Loucy (cell line): ENCODE data around the gene CHD6.

Experiments
- H2AFZ ChIP-seq: fragments of 200-600 bp; sonication (generic); 2 replicates; pipeline ENCODE4 v1.6.0; 2016; ENCODE audit warnings: antibody characterized with exemption, mild to moderate bottlenecking, low read length, moderate library complexity
- H3F3A ChIP-seq: fragments of 200-600 bp; 2 replicates; pipeline ENCODE4 v1.6.0; 2016; ENCODE audit warnings: antibody characterized with exemption, low read depth, mild to moderate bottlenecking
- H3K27me3 ChIP-seq: fragments of 200-600 bp; sonication (generic); 2 replicates; pipeline ENCODE4 v1.6.1; 2014; ENCODE audit warnings: low read length, mild to moderate bottlenecking; ENCODE audit not compliant: insufficient read depth, poor library complexity, severe bottlenecking
- H3K36me3 ChIP-seq: fragments of 200-600 bp; sonication (generic); 2 replicates; pipeline ENCODE4 v1.6.1; 2016; ENCODE audit warnings: low read length; ENCODE audit not compliant: insufficient read depth
- H3K4me1 ChIP-seq: fragments of 200-600 bp; sonication (generic); 2 replicates; pipeline ENCODE4 v1.5.1; 2014; ENCODE audit warnings: low read length, mild to moderate bottlenecking; ENCODE audit not compliant: insufficient read depth, poor library complexity, severe bottlenecking
- H3K4me2 ChIP-seq: fragments of 200-600 bp; sonication (generic); 2 replicates; pipeline ENCODE4 v1.6.0; 2014; ENCODE audit warnings: antibody characterized with exemption, low read length, low read depth, mild to moderate bottlenecking; ENCODE audit not compliant: poor library complexity, severe bottlenecking
- H3K4me3 ChIP-seq: fragments of 200-600 bp; sonication (generic); 2 replicates; pipeline ENCODE4 v1.5.1; 2014; ENCODE audit warnings: low read length, mild to moderate bottlenecking, mixed read lengths; ENCODE audit not compliant: poor library complexity, severe bottlenecking
- H3K79me2 ChIP-seq: fragments of 200-600 bp; sonication (generic); 2 replicates; pipeline ENCODE4 v1.6.1; 2014; ENCODE audit warnings: low read length; ENCODE audit not compliant: insufficient read depth
- H3K9ac ChIP-seq: fragments of 200-600 bp; sonication (generic); 2 replicates; pipeline ENCODE4 v1.6.0; 2014; ENCODE audit warnings: mild to moderate bottlenecking, low read depth, low read length, moderate library complexity; ENCODE audit not compliant: poor library complexity, severe bottlenecking
- H3K9me2 ChIP-seq: fragments of 200-600 bp; sonication (generic); replicated peaks from 2 replicates; pipeline ENCODE4 v1.6.1; 2016; ENCODE audit warnings: low read depth, low read length, mixed read lengths
- H3K9me3 ChIP-seq: fragments of 200-600 bp; sonication (generic); 2 replicates; pipeline ENCODE4 v1.6.1; 2014; ENCODE audit warnings: mild to moderate bottlenecking, antibody characterized with exemption, low read length, low read depth; ENCODE audit not compliant: insufficient read depth
- H4K20me1 ChIP-seq: fragments of 200-600 bp; sonication (generic); 2 replicates; pipeline ENCODE4 v1.6.0; 2014; ENCODE audit warnings: antibody characterized with exemption, low read length, mild to moderate bottlenecking; ENCODE audit not compliant: insufficient read depth, poor library complexity, severe bottlenecking
- CTCF ChIP-seq: fragments of 200-600 bp; sonication (generic); conservative IDR thresholded peaks from 2 replicates; pipeline ENCODE4 v1.5.1; 2014; ENCODE audit warnings: mild to moderate bottlenecking, antibody characterized with exemption, low read length
- EZH2phosphoT487 ChIP-seq: fragments of 200-600 bp; IDR thresholded peaks from 2 replicates; pipeline ENCODE4 v1.6.1; 2018; ENCODE audit warnings: antibody characterized with exemption, mild to moderate bottlenecking, moderate library complexity, borderline replicate concordance

The CHD6 gene

GRCh38 chr20:41405436-41405835 is 212.7 kb downstream of the CHD6 start:
- no peaks in the 10 kb centered on the region for H4K20me1 ChIP-seq
- no peak overlapping the region for H2AFZ ChIP-seq
- peaks cover 42% of the 10 kb centered on the region for H3K4me1 ChIP-seq
- no peaks in the 10 kb centered on the region for H3K9me3 ChIP-seq
- peaks cover 15% of the 10 kb centered on the region for H3F3A ChIP-seq
- H3K4me2 ChIP-seq: no peak overlapping the region
- H3K9me2 ChIP-seq: no peaks in the 10 kb centered on the region
- H3K79me2 ChIP-seq: no peaks in the 10 kb centered on the region
- peaks cover 47% of the 10 kb centered on the region for H3K36me3 ChIP-seq
- H3K9ac ChIP-seq: no peak overlapping the region
- no peak for TF ChIP-seq CTCF
- no peak for TF ChIP-seq EZH2phosphoT487
- no peak overlapping the region for H3K4me3 ChIP-seq
- no peaks in the 10 kb centered on the region for H3K27me3 ChIP-seq

GRCh38 chr20:41403604-41404003 is 214.6 kb downstream of the CHD6 start:
- H3K36me3 ChIP-seq: peaks cover 39% of the 10 kb centered on the region; the same call in 1 of the 2 replicates
- H3K9ac ChIP-seq: no peak overlapping the region
- no peaks in the 10 kb centered on the region for H4K20me1 ChIP-seq
- no peaks in the 10 kb centered on the region for H3K9me2 ChIP-seq
- H3K4me3 ChIP-seq: no peak overlapping the region
- no peak overlapping the region for H2AFZ ChIP-seq
- H3K4me1 ChIP-seq: peaks cover 24% of the 10 kb centered on the region
- H3K9me3 ChIP-seq: no peaks in the 10 kb centered on the region
- TF ChIP-seq EZH2phosphoT487: no peak
- no peak for TF ChIP-seq CTCF
- H3F3A ChIP-seq: peaks cover 8% of the 10 kb centered on the region
- H3K27me3 ChIP-seq: no peaks in the 10 kb centered on the region
- H3K4me2 ChIP-seq: no peak overlapping the region
- no peaks in the 10 kb centered on the region for H3K79me2 ChIP-seq

- Histone ChIP-seq H3K79me2 (no peaks in the 10 kb centered on the region), H3K9me2 (no peaks in the 10 kb centered on the region), H3K4me1 (no peaks in the 10 kb centered on the region), H3K27me3 (no peaks in the 10 kb centered on the region), H3K9ac (no peak overlapping the region), H3F3A (no peaks in the 10 kb centered on the region), H3K4me2 (no peak overlapping the region), H2AFZ (no peak overlapping the region), H4K20me1 (no peaks in the 10 kb centered on the region), H3K9me3 (no peaks in the 10 kb centered on the region), H3K36me3 (peaks cover 5% of the 10 kb centered on the region; the same call in 1 of the 2 replicates), H3K4me3 (no peak overlapping the region)
- TF ChIP-seq CTCF: no peak
These were observed 219.8 kb downstream of the CHD6 start for GRCh38 chr20:41398408-41398807.
